ENCODE measurements around the gene TMEM72.

TMEM72 gene

GRCh38 chr10:44880090-44880715 is 30.9 kb upstream of the TMEM72 start:
- Histone ChIP-seq H4K20me1 (ENCODE audit: insufficient read depth, low read length, poor library complexity, severe bottlenecking) (no peaks in the 10 kb centered on the region), H3K4me1 (ENCODE audit: insufficient read depth, low read length, poor library complexity, severe bottlenecking) (peaks cover 20% of the 10 kb centered on the region), H3K79me2 (ENCODE audit: insufficient read depth, low read length) (no peaks in the 10 kb centered on the region), H3K4me3 (ENCODE audit: low read length, poor library complexity, severe bottlenecking) (no peak overlapping the region), H3K36me3 (ENCODE audit: insufficient read depth, low read length) (no peaks in the 10 kb centered on the region), H3K9ac (ENCODE audit: low read depth, low read length, poor library complexity, severe bottlenecking) (no peak overlapping the region), H3K9me3 (ENCODE audit: insufficient read depth, low read depth, low read length) (no peaks in the 10 kb centered on the region), H3K4me2 (ENCODE audit: low read depth, low read length, poor library complexity, severe bottlenecking) (no peak overlapping the region), H3K9me2 (replicated peaks; ENCODE audit: low read depth, low read length) (no peaks in the 10 kb centered on the region), H2AFZ (ENCODE audit: low read length) (no peak overlapping the region), H3K27me3 (ENCODE audit: insufficient read depth, low read length, poor library complexity, severe bottlenecking) (no peaks in the 10 kb centered on the region), H3F3A (ENCODE audit: low read depth) (no peaks in the 10 kb centered on the region)
- TF ChIP-seq EZH2phosphoT487 (IDR thresholded peaks at IDR 0.05; ENCODE audit: borderline replicate concordance) (no peak), CTCF (conservative IDR thresholded peaks at IDR 0.05; ENCODE audit: low read length) (no peak)

GRCh38 chr10:44881649-44882048 is 29.5 kb upstream of the TMEM72 start:
- H3K36me3 ChIP-seq (ENCODE audit: insufficient read depth, low read length): no peaks in the 10 kb centered on the region
- TF ChIP-seq EZH2phosphoT487 (IDR thresholded peaks at IDR 0.05; ENCODE audit: borderline replicate concordance): no peak
- no peak for TF ChIP-seq CTCF (conservative IDR thresholded peaks at IDR 0.05; ENCODE audit: low read length)
- H3K4me3 ChIP-seq (ENCODE audit: low read length, poor library complexity, severe bottlenecking): no peak overlapping the region
- H3K27me3 ChIP-seq (ENCODE audit: insufficient read depth, low read length, poor library complexity, severe bottlenecking): no peaks in the 10 kb centered on the region
- H3K79me2 ChIP-seq (ENCODE audit: insufficient read depth, low read length): no peaks in the 10 kb centered on the region
- no peak overlapping the region for H2AFZ ChIP-seq (ENCODE audit: low read length)
- H3K9me2 ChIP-seq (replicated peaks; ENCODE audit: low read depth, low read length): no peaks in the 10 kb centered on the region
- H4K20me1 ChIP-seq (ENCODE audit: insufficient read depth, low read length, poor library complexity, severe bottlenecking): no peaks in the 10 kb centered on the region
- H3F3A ChIP-seq (ENCODE audit: low read depth): no peaks in the 10 kb centered on the region
- no peak overlapping the region for H3K4me2 ChIP-seq (ENCODE audit: low read depth, low read length, poor library complexity, severe bottlenecking)
- peaks cover 20% of the 10 kb centered on the region for H3K4me1 ChIP-seq (ENCODE audit: insufficient read depth, low read length, poor library complexity, severe bottlenecking)
- H3K9ac ChIP-seq (ENCODE audit: low read depth, low read length, poor library complexity, severe bottlenecking): peak overlapping the region; percentile 29
- H3K9me3 ChIP-seq (ENCODE audit: insufficient read depth, low read depth, low read length): no peaks in the 10 kb centered on the region

- Histone ChIP-seq H4K20me1 (ENCODE audit: insufficient read depth, low read length, poor library complexity, severe bottlenecking) (no peaks in the 10 kb centered on the region), H3K4me2 (ENCODE audit: low read depth, low read length, poor library complexity, severe bottlenecking) (no peak overlapping the region), H3K27me3 (ENCODE audit: insufficient read depth, low read length, poor library complexity, severe bottlenecking) (no peaks in the 10 kb centered on the region), H3K36me3 (ENCODE audit: insufficient read depth, low read length) (no peaks in the 10 kb centered on the region), H3K9ac (ENCODE audit: low read depth, low read length, poor library complexity, severe bottlenecking) (peak overlapping the region; percentile 29), H3K4me3 (ENCODE audit: low read length, poor library complexity, severe bottlenecking) (no peak overlapping the region), H3K4me1 (ENCODE audit: insufficient read depth, low read length, poor library complexity, severe bottlenecking) (peaks cover 20% of the 10 kb centered on the region), H2AFZ (ENCODE audit: low read length) (no peak overlapping the region), H3K79me2 (ENCODE audit: insufficient read depth, low read length) (no peaks in the 10 kb centered on the region), H3K9me2 (replicated peaks; ENCODE audit: low read depth, low read length) (no peaks in the 10 kb centered on the region), H3F3A (ENCODE audit: low read depth) (no peaks in the 10 kb centered on the region), H3K9me3 (ENCODE audit: insufficient read depth, low read depth, low read length) (no peaks in the 10 kb centered on the region)
- TF ChIP-seq EZH2phosphoT487 (IDR thresholded peaks at IDR 0.05; ENCODE audit: borderline replicate concordance) (no peak), CTCF (conservative IDR thresholded peaks at IDR 0.05; ENCODE audit: low read length) (no peak)
Observed at GRCh38 chr10:44882166-44882720, 28.9 kb upstream of the TMEM72 start.
